ENCODE results near the gene HIPK2. TPM values are rescaled to one million over a fixed set of nuclear protein-coding genes. Genes with fewer than 3 reads are reported as not detected.

HIPK2 gene
- total RNA-seq, 1 donor from 2014 or later = 61.5 TPM

GRCh38 chr7:139799586-139799985, 21.8 kb upstream of the HIPK2 start:
- peaks cover 11% of the 10 kb centered on the region for H3K9me3 Mint-ChIP-seq
- H3K4me3 Mint-ChIP-seq = no peak overlapping the region
- no peak for TF ChIP-seq CTCF (conservative IDR thresholded peaks at IDR 0.05)
- no peak for DNase-seq (ENCODE audit: low read depth, low spot score)
- no peak overlapping the region for H3K27ac Mint-ChIP-seq (ENCODE audit: unreplicated experiment)
- no peaks in the 10 kb centered on the region for H3K27me3 Mint-ChIP-seq (ENCODE audit: low read depth)
- peaks cover 5% of the 10 kb centered on the region for H3K4me1 Mint-ChIP-seq
- peaks cover 22% of the 10 kb centered on the region for H3K36me3 Mint-ChIP-seq (ENCODE audit: low read depth)

GRCh38 chr7:139798892-139799291, 21.1 kb upstream of the HIPK2 start:
- Mint-ChIP-seq H3K4me3 (no peak overlapping the region), H3K36me3 (ENCODE audit: low read depth) (peaks cover 19% of the 10 kb centered on the region), H3K27ac (ENCODE audit: unreplicated experiment) (no peak overlapping the region), H3K27me3 (ENCODE audit: low read depth) (no peaks in the 10 kb centered on the region), H3K9me3 (peaks cover 11% of the 10 kb centered on the region), H3K4me1 (peaks cover 5% of the 10 kb centered on the region)
- no peak for TF ChIP-seq CTCF (conservative IDR thresholded peaks at IDR 0.05)
- no peak for DNase-seq (ENCODE audit: low read depth, low spot score)

- H3K27me3 Mint-ChIP-seq (ENCODE audit: low read depth) = no peaks in the 10 kb centered on the region
- DNase-seq (ENCODE audit: low read depth, low spot score) = no peak
- peaks cover 5% of the 10 kb centered on the region for H3K4me1 Mint-ChIP-seq
These were observed 20.4 kb upstream of the HIPK2 start for GRCh38 chr7:139798221-139798620.

GRCh38 chr7:139797607-139798006, 19.8 kb upstream of the HIPK2 start:
- Mint-ChIP-seq H3K27ac (ENCODE audit: unreplicated experiment) (no peak overlapping the region), H3K36me3 (ENCODE audit: low read depth) (peaks cover 12% of the 10 kb centered on the region), H3K4me1 (peaks cover 5% of the 10 kb centered on the region), H3K9me3 (peaks cover 5% of the 10 kb centered on the region), H3K27me3 (ENCODE audit: low read depth) (no peaks in the 10 kb centered on the region), H3K4me3 (no peak overlapping the region)
- no peak for TF ChIP-seq CTCF (conservative IDR thresholded peaks at IDR 0.05)
- no peak for DNase-seq (ENCODE audit: low read depth, low spot score)

More at GRCh38 chr7:139798221-139798620, 20.4 kb upstream of the HIPK2 start:
- no peak for TF ChIP-seq CTCF (conservative IDR thresholded peaks at IDR 0.05)
- Mint-ChIP-seq H3K9me3 (peaks cover 11% of the 10 kb centered on the region), H3K4me3 (no peak overlapping the region), H3K36me3 (ENCODE audit: low read depth) (peaks cover 19% of the 10 kb centered on the region), H3K27ac (ENCODE audit: unreplicated experiment) (no peak overlapping the region)

GRCh38 chr7:139791316-139791715, 13.5 kb upstream of the HIPK2 start:
- Mint-ChIP-seq H3K27ac (ENCODE audit: unreplicated experiment) (no peak overlapping the region), H3K27me3 (ENCODE audit: low read depth) (no peaks in the 10 kb centered on the region), H3K9me3 (peaks cover 3% of the 10 kb centered on the region), H3K36me3 (ENCODE audit: low read depth) (peaks cover 4% of the 10 kb centered on the region), H3K4me1 (no peaks in the 10 kb centered on the region), H3K4me3 (no peak overlapping the region)
- DNase-seq (ENCODE audit: low read depth, low spot score) = no peak
- TF ChIP-seq CTCF (conservative IDR thresholded peaks at IDR 0.05) = no peak

GRCh38 chr7:139784648-139785047, 6.8 kb upstream of the HIPK2 start:
- TF ChIP-seq CTCF (conservative IDR thresholded peaks at IDR 0.05) = no peak
- Mint-ChIP-seq H3K27ac (ENCODE audit: unreplicated experiment) (no peak overlapping the region), H3K9me3 (no peaks in the 10 kb centered on the region), H3K27me3 (ENCODE audit: low read depth) (no peaks in the 10 kb centered on the region), H3K4me3 (no peak overlapping the region), H3K4me1 (no peaks in the 10 kb centered on the region), H3K36me3 (ENCODE audit: low read depth) (no peaks in the 10 kb centered on the region)
- no peak for DNase-seq (ENCODE audit: low read depth, low spot score)
